HG02588 (cell line): ENCODE results near the gene LITAFD.
"Not testable (repeated sequence)": the region's sequence is repeated elsewhere in the genome, so short reads cannot be mapped to it uniquely, and the experiment has no call there.

ENCODE experiments used
- ATAC-seq: cut with Tn5 transposase; IDR thresholded peaks from one replicate; pipeline ENCODE4 v1.9.1; 2021; ENCODE audit warnings: mild to moderate bottlenecking, moderate library complexity; ENCODE audit not compliant: unreplicated experiment

LITAFD gene

DNA sequence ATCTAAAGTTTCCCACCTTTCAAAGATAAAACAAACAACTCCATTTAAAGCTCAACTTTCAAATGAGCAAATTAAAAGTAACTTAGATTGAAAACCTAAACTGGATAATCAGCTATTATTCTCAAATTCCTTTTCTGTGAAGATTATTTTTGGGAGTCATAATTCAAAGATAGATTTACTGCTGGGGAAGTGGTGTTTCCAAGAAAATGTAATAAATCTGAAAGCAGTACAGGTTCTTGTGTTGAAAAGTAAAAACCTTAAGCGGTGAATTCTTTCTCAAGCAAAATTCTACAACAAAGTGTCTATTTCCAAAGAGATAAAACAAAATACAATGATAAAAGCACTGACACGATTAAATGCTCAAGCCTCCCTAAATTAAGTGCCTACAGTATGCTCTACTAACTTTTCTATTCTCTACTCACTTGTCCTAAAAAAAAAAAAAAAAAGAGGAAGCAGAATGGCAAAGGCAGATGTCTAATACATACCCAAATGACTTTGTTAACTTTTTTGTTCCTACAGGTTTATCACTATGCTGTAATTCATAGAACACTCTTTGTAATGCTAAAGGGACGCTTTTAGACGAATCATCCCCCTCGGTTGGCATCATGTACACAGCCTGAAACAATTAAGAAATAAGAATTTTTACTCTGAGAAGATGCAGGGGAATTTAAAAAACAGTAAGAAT lies 34.5 kb downstream of the LITAFD start:
- no peak for ATAC-seq

DNA sequence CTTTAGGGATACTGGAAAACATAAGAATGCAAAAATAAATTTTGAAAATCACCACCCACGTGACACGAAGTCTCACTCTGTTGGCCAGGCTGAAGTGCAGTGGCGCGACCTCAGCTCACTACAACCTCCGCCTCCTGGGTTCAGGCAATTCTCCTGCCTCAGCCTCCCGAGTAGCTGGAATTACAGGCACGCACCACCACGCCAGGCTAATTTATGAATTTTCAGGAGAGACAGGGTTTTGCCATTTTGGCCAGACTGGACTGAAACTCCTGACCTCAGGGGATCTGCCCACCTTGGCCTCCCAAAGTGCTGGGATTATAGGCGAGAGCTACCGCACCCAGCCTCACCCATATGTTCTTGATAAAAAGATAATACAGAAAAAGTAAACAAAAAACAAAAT lies 35.2 kb downstream of the LITAFD start:
- not testable (repeated sequence) for ATAC-seq

DNA sequence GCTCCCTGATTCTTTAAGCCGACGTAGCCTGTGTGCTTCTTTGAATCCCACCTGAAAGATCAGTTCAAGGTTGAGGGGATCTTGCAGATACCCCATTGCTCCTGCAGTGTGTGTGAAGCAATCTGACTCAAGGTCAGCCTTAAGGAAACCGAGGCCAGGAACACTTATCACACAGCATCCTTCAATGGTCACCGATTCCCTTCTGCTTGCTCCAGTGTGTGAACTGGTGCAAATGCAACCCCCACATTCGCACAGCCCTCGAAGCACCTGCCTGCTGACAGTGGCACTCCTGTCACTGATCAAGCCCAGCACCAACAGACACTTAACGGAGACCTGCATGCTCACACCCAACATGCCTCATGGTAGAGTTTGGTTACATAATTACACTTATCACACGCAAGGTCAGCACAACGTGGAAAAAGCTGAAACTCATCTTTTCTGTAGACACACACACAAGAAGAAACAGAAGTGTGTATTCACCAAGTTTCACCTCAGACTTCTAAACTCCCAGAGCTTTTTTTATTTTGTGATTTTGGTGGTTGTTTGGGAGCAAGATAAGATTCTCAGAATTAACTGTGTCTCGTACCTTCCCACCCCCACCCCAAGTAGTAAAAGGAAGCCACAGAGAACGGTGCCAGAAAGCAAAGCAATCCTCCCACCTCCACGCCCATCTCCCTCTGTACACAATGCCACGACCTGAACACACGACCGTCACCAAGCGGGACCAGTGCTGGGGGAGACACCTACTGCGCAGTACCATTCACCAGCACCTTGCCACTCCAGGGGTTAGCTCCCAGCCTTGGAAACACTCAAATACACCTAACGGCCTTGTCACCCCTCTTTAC lies 37.2 kb downstream of the LITAFD start:
- no peak for ATAC-seq

DNA sequence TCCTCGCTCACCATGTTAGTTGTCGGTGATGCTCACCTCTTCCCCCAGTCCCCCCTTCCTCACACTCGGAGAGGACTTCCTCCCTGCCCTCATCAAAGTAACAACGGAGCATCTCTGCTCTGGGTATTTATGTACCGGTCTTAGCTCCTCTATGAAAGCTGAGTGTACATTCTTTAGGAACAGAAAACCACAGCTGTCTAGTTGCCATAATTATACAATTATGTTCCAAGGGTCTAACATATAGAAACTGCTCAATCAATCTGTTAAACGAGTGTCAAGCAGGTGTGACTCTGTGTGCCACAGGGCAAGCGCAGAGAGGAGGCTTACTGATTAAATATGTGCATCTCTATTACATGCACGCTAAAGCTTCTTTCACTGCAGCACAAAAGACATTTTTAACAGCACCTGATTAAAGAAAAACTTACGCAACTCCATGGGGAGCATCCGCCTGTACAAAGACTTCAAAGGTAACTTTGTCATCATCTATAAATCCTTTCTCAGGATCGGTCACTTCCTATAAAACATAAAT lies 37.8 kb downstream of the LITAFD start:
- no peak for ATAC-seq

DNA sequence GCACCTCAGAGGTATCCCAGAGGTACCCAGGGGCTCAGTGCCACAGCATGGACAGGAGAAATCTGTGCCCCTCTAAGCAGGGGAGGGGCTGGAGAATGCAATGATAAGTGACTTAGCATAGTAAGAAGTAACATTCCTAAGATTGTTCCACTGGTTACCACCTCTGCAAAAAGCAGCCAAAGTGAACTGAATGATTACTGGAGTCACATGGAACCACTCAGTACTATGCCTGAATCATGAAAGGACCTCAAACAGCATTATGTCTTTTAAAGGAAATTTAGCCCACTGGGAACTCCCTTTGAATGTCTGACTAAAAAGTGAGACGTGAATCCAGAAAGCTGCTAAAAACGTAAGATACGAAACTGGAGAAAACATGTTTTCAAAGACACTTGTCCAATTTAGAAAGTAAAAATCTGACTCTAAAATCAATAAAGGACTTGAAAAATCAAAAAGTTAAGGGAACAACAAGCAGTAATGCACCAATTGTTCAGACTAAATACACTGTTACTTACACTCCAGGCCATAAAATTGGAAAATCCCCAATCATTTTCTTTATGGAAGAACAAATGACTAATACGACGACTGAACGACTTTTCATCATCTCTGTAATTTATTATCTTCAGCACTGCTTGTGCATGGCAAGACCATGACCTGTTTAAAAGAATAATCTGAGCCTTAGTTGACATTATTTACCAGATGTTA lies 38.6 kb downstream of the LITAFD start:
- ATAC-seq = no peak

DNA sequence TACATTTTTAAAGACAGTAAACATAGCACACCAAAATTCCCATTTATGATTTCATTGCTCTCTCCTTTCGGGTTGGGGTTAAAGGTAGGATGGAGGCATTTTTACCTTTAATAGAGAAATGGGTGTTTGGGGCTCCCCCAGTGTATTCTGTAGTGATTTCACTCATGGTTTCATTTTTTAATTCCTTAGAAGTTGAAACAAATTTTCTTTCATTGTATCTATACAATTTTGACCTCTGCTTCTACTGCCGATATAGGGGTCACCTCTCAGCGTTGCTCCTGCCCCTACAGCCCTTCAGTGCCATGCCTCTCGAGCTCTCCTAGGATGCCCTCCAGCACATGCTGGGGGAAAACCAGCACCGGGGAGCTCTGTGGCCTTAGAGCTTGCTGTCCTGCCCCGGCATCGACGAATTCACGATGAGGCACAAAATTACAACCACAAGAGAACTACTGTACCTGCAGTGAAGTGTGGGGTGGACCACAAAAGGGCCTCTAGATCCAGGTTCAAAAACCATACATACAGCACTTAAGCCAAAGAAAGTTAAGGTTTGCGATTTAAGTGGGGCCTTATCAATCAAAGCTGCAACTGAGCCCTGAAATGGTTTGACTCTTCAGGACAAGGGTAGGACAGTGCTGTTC lies 39.3 kb downstream of the LITAFD start:
- ATAC-seq = no peak

DNA sequence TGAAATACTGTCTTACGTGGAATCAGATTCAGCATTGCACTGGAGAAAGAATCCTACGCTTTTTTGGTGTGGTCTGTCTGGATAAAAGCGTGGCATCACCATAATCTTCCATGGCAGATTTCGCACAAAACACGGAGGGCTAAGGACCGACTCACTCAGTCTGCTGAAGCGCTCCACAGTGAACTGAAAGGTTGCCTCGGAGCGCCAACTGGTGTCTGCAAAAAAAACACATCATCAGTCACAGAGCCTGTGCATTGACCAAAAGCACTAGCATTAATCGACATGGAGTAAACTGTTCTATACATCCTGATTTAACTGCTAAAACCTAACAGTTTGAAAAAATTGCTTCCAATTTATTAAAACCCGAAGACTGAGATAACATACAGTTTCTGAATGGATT lies 41.0 kb downstream of the LITAFD start:
- ATAC-seq = no peak

DNA sequence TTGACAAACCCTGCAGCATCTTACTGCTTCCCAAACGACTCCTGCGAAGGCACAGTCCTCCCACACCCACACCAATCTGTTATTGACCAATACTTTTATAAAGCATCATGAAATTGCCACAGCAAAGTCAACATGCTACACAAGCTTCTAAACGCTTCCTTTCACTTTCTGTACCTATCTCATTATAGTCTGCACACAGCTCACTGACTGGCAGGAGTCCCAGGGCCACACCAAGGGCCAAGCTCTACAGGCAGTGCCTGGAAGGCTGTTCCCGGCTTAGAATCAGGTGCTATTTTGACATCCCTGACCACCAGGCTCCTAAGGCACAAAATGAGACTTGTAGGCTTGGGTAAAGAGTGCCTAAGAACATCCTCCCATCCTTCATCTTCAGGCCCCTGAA lies 42.1 kb downstream of the LITAFD start:
- ATAC-seq = no peak

DNA sequence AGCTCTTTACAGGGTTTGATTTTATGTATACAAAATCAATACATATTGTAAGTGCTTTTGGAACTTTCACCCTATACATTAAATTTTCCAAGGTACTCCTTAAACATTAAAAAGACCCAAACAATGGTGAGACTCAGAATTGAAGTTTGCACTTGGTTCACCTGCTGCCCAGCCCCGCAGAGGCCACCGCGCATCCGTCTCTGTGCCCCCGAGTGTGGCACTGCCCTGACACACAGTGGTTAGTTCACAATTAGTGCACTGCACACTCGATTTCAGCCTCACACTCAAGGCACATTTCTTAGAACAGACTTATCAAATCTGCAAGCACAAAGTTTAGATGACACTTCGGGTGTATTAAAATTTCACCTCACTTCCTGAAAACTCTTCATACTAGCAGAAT lies 43.3 kb downstream of the LITAFD start:
- no peak for ATAC-seq

DNA sequence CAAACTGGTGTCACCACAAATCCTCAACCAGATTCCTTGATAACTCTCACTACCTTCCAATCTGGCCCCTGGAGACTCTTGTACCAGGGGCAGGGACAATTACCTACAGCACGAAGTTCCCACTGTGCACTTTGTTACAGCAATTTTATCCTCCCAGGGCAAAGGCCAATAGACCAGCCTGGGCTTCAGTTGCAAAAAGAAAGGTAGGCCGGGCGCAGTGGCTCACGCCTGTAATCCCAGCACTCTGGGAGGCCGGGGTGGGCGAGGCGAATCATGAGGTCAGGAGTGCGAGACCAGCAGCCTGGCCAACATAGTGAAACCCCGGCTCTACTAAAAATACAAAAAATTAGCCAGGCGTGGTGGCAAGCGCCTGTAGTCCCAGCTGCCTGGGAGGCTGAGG lies 44.7 kb downstream of the LITAFD start:
- no peak for ATAC-seq

DNA sequence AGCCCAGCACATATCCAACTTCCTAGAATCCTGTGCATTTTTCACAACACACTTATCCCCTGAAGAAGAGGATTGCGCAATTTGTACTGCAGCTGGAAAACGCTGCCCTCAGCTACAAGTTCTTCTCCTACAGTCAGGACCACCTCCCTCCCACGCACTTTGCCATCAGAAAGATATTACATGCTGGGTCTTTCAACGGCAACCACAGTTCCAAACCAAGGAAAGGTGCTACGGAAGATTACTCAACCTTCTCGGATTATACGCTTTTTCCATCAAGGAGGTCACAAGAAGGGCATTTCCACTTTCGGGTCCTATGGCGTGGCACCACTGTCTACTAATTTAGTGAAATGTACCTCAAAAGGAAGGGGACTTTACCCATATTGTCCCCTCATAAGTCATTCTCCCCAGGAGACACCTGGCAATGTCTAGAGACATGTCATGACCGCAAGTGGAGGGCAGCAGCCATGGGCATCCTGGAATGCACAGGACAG lies 46.4 kb downstream of the LITAFD start:
- ATAC-seq = no peak

DNA sequence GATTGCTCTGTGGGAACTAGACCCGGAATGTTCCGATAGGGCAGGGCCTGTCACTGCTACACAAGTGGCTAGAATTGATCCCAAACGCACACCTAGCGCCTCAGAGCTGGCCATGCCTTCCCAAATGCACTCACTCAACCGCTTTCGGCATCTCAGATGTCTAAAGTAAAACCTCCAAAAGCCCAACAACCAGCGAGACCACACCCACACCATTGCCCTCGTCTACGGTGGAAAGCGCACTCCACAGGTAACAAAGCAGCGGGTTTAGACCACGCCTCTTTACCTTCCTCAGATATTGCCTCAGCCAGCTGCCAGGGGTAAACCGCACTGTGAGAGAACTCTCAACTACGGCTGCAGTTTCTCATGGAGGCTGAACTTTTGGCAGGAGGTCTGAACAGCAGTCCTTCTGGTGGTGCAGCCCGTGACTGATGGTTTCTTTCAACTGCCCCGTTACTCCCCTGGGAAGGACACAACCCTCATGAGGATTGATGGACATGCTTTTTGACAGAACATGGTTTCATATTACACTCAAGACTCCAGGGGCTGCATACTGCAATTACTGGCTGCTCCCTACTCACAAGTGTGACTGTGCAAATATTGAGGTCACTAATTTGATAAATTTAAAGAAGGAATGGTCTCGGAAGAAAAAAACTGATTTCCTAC lies 47.1 kb downstream of the LITAFD start:
- ATAC-seq = no peak

DNA sequence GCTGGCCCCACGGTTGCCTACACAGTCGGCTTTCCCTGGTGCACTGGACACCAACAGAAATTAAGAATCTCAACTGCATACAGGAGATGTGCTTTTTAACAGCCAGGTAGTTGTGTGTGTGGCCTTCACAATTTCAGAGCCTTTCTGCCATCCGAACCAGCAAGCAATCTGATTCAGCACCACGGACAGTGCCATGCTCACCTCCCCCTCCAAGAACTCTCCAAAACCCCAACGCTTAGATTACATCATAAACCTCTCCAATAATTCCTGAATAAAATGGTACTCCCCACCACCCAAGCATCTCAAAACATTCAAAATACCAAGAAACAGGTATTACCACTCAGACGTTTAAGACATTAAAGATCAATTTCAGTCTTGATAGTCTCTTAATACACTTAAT lies 49.7 kb downstream of the LITAFD start:
- ATAC-seq = no peak

DNA sequence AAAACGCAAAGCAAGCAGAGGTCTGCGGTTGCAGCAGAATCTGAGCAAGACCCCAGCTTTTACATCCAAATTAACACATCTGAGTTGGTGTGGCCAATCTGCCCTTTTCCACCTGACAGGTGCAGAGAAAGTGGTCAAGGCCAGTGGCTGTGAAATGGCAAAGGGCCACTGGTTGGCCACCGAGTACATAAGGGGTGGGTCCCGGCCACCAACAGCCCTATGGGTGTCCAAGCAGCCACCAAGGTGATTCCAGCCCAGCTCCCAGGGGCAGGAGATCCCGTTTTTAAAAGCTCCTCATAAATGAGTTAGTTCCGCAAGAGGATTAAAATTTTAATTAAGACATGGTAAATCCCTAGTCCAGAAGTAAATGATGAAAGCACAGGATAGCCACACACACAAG lies 52.5 kb downstream of the LITAFD start:
- ATAC-seq = no peak
